ENCODE data around the gene HEXB.

GRCh38 chr5:74685979-74686631 is 1.1 kb downstream of the HEXB start:
- TF ChIP-seq EZH2 (optimal IDR thresholded peaks at IDR 0.05; ENCODE audit: low read depth, low read length) (no peak), CTCF (IDR thresholded peaks at IDR 0.05; ENCODE audit: low read length) (no peak), EZH2phosphoT487 (IDR thresholded peaks at IDR 0.05; ENCODE audit: low read length) (no peak)
